GM12891 (cell line): Measurements from ENCODE around the gene SNRNP25.

Experiments used
- DNase-seq: peaks from one replicate; pipeline ENCODE4 v3.0.0; 2011; ENCODE audit warnings: low spot score; ENCODE audit not compliant: insufficient read length
- FAIRE-seq: peaks from 2 replicates; lab custom pipeline; 2011; peaks lifted over from hg19 to GRCh38; lab: Jason Lieb, UNC
- PAX5 ChIP-seq: IDR thresholded peaks from 2 replicates; pipeline ENCODE4 v1.6.1; 2011; ENCODE audit warnings: low read length, moderate library complexity, mild to moderate bottlenecking; ENCODE audit not compliant: insufficient read depth, severe bottlenecking
- POLR2A ChIP-seq: IDR thresholded peaks from 2 replicates; pipeline ENCODE4 v1.6.1; 2011; ENCODE audit warnings: low read depth, low read length, control low read depth
- POLR2AphosphoS5 ChIP-seq: IDR thresholded peaks from 2 replicates; pipeline ENCODE4 v1.6.1; 2011; ENCODE audit warnings: low read depth, low read length, control low read depth
- POU2F2 ChIP-seq: IDR thresholded peaks from 2 replicates; pipeline ENCODE4 v1.6.1; 2011; ENCODE audit warnings: low read depth, mild to moderate bottlenecking, control low read depth, low read length, moderate library complexity
- SPI1 ChIP-seq: IDR thresholded peaks from 2 replicates; pipeline ENCODE4 v1.6.1; 2011; ENCODE audit warnings: low read depth, low read length, control low read depth
- TAF1 ChIP-seq: IDR thresholded peaks from 2 replicates; pipeline ENCODE4 v1.6.1; 2011; ENCODE audit warnings: low read depth, low read length, control low read depth

SNRNP25 gene

GRCh38 chr16:86483-86952 lies 32.9 kb downstream of the SNRNP25 start:
- no peak for FAIRE-seq
- TF ChIP-seq POU2F2 (no peak), TAF1 (no peak), POLR2AphosphoS5 (no peak)
- DNase-seq = no peak

- no peak for TF ChIP-seq TAF1
- no peak for TF ChIP-seq PAX5
- TF ChIP-seq POLR2AphosphoS5 = no peak
- TF ChIP-seq POLR2A = no peak
- TF ChIP-seq POU2F2 = no peak
- no peak for TF ChIP-seq SPI1
- FAIRE-seq = no peak
Measured at GRCh38 chr16:88613-89012, 35.0 kb downstream of the SNRNP25 start.

GRCh38 chr16:89391-90302 lies 36.0 kb downstream of the SNRNP25 start:
- FAIRE-seq (no peak), DNase-seq (no peak)
- no peak for TF ChIP-seq PAX5
- no peak for TF ChIP-seq POLR2A
- no peak for TF ChIP-seq POU2F2
- no peak for TF ChIP-seq TAF1
- no peak for TF ChIP-seq SPI1
- no peak for TF ChIP-seq POLR2AphosphoS5

More at GRCh38 chr16:88613-89012, 35.0 kb downstream of the SNRNP25 start:
- DNase-seq = no peak

- DNase-seq (no peak), FAIRE-seq (no peak)
- TF ChIP-seq TAF1 = no peak
- no peak for TF ChIP-seq POLR2AphosphoS5
- TF ChIP-seq POU2F2 = no peak
- no peak for TF ChIP-seq POLR2A
- TF ChIP-seq PAX5 = no peak
- TF ChIP-seq SPI1 = no peak
Measured at GRCh38 chr16:91484-91883, 37.9 kb downstream of the SNRNP25 start.

- DNase-seq (no peak), FAIRE-seq (no peak)
- TF ChIP-seq SPI1 (no peak), POLR2AphosphoS5 (no peak; the same call in 1 of the 2 replicates), PAX5 (no peak), POU2F2 (no peak), TAF1 (no peak), POLR2A (no peak)
Measured at GRCh38 chr16:92431-93339, 39.1 kb downstream of the SNRNP25 start.

GRCh38 chr16:94918-95265 lies 41.3 kb downstream of the SNRNP25 start:
- TF ChIP-seq POLR2A (no peak), TAF1 (no peak), SPI1 (no peak), POU2F2 (no peak), PAX5 (no peak), POLR2AphosphoS5 (no peak)
- no peak for DNase-seq
- FAIRE-seq = no peak

- DNase-seq = peak; percentile 98
- peak; percentile 99 for FAIRE-seq
- no peak for TF ChIP-seq POU2F2
- TF ChIP-seq TAF1 = no peak
Measured at GRCh38 chr16:96935-97381, 43.3 kb downstream of the SNRNP25 start.

- FAIRE-seq (no peak), DNase-seq (no peak)
- TF ChIP-seq PAX5 (no peak), POLR2A (no peak), POU2F2 (no peak), SPI1 (no peak), TAF1 (no peak), POLR2AphosphoS5 (no peak)
Measured at GRCh38 chr16:97822-98221, 44.2 kb downstream of the SNRNP25 start.

GRCh38 chr16:100989-101388 lies 47.4 kb downstream of the SNRNP25 start:
- DNase-seq (no peak), FAIRE-seq (no peak)
- no peak for TF ChIP-seq POU2F2
- TF ChIP-seq SPI1 = no peak
- no peak for TF ChIP-seq PAX5
- TF ChIP-seq POLR2A = no peak
- no peak for TF ChIP-seq POLR2AphosphoS5
- no peak for TF ChIP-seq TAF1
